ENCODE data around the gene DERL3. TPM values are rescaled to one million over a fixed set of nuclear protein-coding genes. Genes with fewer than 3 reads are reported as not detected.

DERL3 gene
- total and polyA plus RNA-seq, 2 experiments from 2014 or later: 13.6 to 19.5 TPM

- Histone ChIP-seq H3K4me1 (ENCODE audit: insufficient read depth) (no peaks in the 10 kb centered on the region), H4K20me1 (replicated peaks; ENCODE audit: insufficient read depth) (no peaks in the 10 kb centered on the region), H3K27ac (ENCODE audit: low read depth) (no peak overlapping the region), H3F3A (replicated peaks; ENCODE audit: low read depth) (no peaks in the 10 kb centered on the region), H3K27me3 (ENCODE audit: insufficient read depth) (no peaks in the 10 kb centered on the region), H3K4me3 (no peak overlapping the region), H2AFZ (no peak overlapping the region), H3K36me3 (ENCODE audit: insufficient read depth) (peaks cover 41% of the 10 kb centered on the region), H3K79me2 (replicated peaks; ENCODE audit: insufficient read depth) (no peaks in the 10 kb centered on the region), H3K9me2 (ENCODE audit: insufficient read depth) (0 out of 2 replicates have a peak, but pooled peaks cover 4% of the 10 kb centered on the region), H3K4me2 (no peak overlapping the region)
- Mint-ChIP-seq H3K36me3 (ENCODE audit: low read depth) (peaks cover 97% of the 10 kb centered on the region), H3K9me3 (no peaks in the 10 kb centered on the region; the same call in 2 of the 3 replicates), H3K27ac (no peak overlapping the region), H3K4me3 (no peak overlapping the region), H3K4me1 (peaks cover 9% of the 10 kb centered on the region; the same call in 2 of the 3 replicates), H3K27me3 (ENCODE audit: insufficient read depth, low read depth, poor library complexity) (peaks cover 14% of the 10 kb centered on the region)
- DNase-seq (ENCODE audit: low spot score) (no peak), ATAC-seq (no peak)
- TF ChIP-seq JUNB (IDR thresholded peaks at IDR 0.05; ENCODE audit: unreplicated experiment): no peak
- TF ChIP-seq STAT1 (IDR thresholded peaks at IDR 0.05; ENCODE audit: unreplicated experiment): no peak
- no peak for TF ChIP-seq ZNF331 (CRISPR knock-in tag; IDR thresholded peaks at IDR 0.05; ENCODE audit: low read depth)
- TF ChIP-seq CREB1 (CRISPR knock-in tag; IDR thresholded peaks at IDR 0.05; ENCODE audit: low read depth): no peak
- no peak for TF ChIP-seq EZH2 (IDR thresholded peaks at IDR 0.05; ENCODE audit: low read depth, unreplicated experiment)
- TF ChIP-seq ZNF114 (CRISPR knock-in tag; IDR thresholded peaks at IDR 0.05): no peak
- TF ChIP-seq, protein P1, sequence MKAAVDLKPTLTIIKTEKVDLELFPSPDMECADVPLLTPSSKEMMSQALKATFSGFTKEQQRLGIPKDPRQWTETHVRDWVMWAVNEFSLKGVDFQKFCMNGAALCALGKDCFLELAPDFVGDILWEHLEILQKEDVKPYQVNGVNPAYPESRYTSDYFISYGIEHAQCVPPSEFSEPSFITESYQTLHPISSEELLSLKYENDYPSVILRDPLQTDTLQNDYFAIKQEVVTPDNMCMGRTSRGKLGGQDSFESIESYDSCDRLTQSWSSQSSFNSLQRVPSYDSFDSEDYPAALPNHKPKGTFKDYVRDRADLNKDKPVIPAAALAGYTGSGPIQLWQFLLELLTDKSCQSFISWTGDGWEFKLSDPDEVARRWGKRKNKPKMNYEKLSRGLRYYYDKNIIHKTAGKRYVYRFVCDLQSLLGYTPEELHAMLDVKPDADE (IDR thresholded peaks at IDR 0.05): no peak
- no peak for TF ChIP-seq POLR2AphosphoS5 (IDR thresholded peaks at IDR 0.05; ENCODE audit: low read depth)
- TF ChIP-seq REST (IDR thresholded peaks at IDR 0.05; ENCODE audit: unreplicated experiment): no peak
- no peak for TF ChIP-seq CTCF (conservative IDR thresholded peaks at IDR 0.05; ENCODE audit: low read depth in 2 of 2)
- TF ChIP-seq, protein P2, sequence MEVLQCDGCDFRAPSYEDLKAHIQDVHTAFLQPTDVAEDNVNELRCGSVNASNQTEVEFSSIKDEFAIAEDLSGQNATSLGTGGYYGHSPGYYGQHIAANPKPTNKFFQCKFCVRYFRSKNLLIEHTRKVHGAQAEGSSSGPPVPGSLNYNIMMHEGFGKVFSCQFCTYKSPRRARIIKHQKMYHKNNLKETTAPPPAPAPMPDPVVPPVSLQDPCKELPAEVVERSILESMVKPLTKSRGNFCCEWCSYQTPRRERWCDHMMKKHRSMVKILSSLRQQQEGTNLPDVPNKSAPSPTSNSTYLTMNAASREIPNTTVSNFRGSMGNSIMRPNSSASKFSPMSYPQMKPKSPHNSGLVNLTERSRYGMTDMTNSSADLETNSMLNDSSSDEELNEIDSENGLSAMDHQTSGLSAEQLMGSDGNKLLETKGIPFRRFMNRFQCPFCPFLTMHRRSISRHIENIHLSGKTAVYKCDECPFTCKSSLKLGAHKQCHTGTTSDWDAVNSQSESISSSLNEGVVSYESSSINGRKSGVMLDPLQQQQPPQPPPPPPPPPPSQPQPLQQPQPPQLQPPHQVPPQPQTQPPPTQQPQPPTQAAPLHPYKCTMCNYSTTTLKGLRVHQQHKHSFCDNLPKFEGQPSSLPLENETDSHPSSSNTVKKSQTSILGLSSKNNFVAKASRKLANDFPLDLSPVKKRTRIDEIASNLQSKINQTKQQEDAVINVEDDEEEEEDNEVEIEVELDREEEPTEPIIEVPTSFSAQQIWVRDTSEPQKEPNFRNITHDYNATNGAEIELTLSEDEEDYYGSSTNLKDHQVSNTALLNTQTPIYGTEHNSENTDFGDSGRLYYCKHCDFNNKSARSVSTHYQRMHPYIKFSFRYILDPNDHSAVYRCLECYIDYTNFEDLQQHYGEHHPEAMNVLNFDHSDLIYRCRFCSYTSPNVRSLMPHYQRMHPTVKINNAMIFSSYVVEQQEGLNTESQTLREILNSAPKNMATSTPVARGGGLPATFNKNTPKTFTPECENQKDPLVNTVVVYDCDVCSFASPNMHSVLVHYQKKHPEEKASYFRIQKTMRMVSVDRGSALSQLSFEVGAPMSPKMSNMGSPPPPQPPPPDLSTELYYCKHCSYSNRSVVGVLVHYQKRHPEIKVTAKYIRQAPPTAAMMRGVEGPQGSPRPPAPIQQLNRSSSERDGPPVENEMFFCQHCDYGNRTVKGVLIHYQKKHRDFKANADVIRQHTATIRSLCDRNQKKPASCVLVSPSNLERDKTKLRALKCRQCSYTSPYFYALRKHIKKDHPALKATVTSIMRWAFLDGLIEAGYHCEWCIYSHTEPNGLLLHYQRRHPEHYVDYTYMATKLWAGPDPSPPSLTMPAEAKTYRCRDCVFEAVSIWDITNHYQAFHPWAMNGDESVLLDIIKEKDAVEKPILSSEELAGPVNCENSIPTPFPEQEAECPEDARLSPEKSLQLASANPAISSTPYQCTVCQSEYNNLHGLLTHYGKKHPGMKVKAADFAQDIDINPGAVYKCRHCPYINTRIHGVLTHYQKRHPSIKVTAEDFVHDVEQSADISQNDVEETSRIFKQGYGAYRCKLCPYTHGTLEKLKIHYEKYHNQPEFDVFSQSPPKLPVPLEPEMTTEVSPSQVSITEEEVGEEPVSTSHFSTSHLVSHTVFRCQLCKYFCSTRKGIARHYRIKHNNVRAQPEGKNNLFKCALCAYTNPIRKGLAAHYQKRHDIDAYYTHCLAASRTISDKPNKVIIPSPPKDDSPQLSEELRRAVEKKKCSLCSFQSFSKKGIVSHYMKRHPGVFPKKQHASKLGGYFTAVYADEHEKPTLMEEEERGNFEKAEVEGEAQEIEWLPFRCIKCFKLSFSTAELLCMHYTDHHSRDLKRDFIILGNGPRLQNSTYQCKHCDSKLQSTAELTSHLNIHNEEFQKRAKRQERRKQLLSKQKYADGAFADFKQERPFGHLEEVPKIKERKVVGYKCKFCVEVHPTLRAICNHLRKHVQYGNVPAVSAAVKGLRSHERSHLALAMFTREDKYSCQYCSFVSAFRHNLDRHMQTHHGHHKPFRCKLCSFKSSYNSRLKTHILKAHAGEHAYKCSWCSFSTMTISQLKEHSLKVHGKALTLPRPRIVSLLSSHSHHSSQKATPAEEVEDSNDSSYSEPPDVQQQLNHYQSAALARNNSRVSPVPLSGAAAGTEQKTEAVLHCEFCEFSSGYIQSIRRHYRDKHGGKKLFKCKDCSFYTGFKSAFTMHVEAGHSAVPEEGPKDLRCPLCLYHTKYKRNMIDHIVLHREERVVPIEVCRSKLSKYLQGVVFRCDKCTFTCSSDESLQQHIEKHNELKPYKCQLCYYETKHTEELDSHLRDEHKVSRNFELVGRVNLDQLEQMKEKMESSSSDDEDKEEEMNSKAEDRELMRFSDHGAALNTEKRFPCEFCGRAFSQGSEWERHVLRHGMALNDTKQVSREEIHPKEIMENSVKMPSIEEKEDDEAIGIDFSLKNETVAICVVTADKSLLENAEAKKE (CRISPR knock-in tag; IDR thresholded peaks at IDR 0.05): no peak
- TF ChIP-seq NANOG (IDR thresholded peaks at IDR 0.05; ENCODE audit: borderline replicate concordance): no peak
- no peak for TF ChIP-seq EZH2phosphoT487 (IDR thresholded peaks at IDR 0.05; ENCODE audit: unreplicated experiment)
These were observed 20.3 kb downstream of the DERL3 start for GRCh38 chr22:23818541-23818940.

All from GM23338 (cell line).